Epidermal melanocyte (primary cell): Measurements from ENCODE around the gene OS9.
A peak's percentile ranks its signal among the peaks of the same experiment; 100 is the strongest.
"Not testable (repeated sequence)": the region's sequence is repeated elsewhere in the genome, so short reads cannot be mapped to it uniquely, and the experiment has no call there.

Experiments
- DNase-seq: peaks from one replicate; pipeline ENCODE4 v3.0.0; 2011; ENCODE audit warnings: low spot score; ENCODE audit not compliant: insufficient read length

The OS9 gene

DNA sequence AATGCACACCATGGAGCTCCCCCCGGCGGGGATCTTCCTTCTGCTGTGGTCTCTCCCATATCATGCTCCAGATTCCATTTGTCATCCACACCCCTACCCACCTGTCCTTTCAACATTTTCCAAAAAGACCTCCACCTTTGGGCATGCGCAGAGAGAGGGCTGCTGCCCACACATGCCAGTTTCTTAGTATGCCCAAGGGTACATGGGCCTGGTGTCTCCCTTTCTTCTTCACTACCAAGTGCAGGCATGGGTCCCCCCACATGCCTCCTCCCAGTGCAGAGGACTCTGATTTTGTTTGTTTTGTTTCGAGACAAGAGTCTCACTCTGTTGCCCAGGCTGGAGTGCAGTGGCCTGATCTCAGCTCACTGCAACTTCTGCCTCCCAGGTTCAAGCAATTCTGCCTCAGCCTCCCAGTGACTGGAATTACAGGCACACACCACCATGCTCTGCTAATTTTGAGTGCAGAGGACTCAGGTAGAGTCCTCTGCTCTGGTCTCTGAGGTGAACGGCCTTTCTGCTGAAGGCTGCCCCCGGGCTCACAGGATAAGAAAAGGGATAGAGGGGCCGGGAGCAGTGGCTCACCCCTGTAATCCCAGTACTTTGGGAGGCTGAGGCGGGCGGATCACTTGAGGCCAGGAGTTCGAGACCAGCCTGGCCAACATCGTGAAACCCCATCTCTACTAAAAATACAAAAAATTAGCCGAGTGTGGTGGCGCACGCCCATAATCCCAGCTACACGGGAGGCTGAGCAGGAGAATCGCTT is 28.1 kb downstream of the OS9 start:
- DNase-seq: not testable (repeated sequence)

DNA sequence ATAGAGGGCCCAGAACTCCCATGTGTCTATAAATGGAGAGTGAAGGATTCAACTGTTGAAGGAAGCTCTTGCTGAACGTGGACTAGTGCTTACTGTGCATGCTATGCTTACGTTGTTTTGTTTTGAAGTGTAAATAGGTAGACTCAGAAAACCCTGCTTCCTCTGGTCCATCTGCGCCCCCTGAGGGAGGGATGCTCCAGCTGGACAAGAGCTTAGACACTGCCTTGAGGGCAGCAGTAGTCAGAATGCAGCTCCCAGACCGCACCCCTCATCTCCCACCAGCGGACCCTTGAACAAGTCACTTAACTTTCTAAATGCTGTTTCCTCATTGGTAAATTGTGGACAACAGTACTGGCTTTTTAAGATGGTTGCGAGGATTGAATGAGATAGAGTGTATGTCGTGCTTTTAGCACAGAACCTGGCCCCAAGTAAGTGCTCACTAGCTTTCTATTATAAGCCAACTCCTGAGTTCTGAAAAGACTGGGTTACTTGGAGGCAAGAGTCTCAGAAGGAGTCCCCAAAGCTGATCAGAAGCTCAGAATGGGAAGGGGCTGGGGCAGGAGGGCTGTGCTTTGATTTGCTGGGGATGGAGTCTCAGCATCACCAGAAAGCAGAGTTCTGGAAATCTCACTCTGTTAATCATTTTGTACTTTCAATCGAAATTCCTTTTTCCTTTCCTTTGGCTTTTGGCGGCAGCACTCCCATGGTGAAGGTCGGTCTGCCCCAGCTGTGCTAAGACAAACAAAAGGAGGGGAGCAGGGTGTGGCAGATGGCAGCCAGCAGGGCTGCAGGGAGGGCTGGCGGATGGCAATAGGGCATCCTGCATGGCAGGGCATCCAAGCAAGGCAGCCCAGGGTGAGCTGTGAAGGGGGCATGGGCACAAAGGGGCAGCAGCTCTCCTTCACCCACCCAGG is 29.0 kb downstream of the OS9 start:
- DNase-seq: no peak

DNA sequence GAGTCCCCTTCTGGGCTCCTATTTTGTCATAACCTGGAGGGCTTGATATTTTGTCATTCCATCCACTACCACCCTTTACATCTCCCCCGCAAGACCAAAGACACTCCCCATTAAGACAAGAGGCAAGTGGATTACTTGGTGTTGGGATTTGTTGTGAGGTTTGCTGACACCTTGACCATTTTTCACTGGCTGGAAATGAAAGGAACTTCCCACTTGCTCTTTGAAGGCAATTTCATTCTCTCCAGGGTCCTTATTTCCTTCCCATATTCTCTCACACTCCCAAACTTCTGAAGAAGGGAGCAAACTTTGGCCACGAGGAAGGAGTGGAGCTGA is 29.7 kb downstream of the OS9 start:
- DNase-seq: no peak

- DNase-seq: no peak
Measured at GRCh38 chr12:57724003-57724935, 30.3 kb downstream of the OS9 start.

- DNase-seq: no peak
Measured at GRCh38 chr12:57724936-57725740, 31.2 kb downstream of the OS9 start.

- no peak for DNase-seq
Measured at GRCh38 chr12:57725851-57726150, 31.9 kb downstream of the OS9 start.

GRCh38 chr12:57726151-57726883 is 32.4 kb downstream of the OS9 start:
- DNase-seq: peak; percentile 78

GRCh38 chr12:57726884-57727757 is 33.2 kb downstream of the OS9 start:
- DNase-seq: no peak

- DNase-seq: no peak
Measured at GRCh38 chr12:57727758-57728395, 33.9 kb downstream of the OS9 start.

GRCh38 chr12:57729321-57729844 is 35.5 kb downstream of the OS9 start:
- DNase-seq: no peak

DNA sequence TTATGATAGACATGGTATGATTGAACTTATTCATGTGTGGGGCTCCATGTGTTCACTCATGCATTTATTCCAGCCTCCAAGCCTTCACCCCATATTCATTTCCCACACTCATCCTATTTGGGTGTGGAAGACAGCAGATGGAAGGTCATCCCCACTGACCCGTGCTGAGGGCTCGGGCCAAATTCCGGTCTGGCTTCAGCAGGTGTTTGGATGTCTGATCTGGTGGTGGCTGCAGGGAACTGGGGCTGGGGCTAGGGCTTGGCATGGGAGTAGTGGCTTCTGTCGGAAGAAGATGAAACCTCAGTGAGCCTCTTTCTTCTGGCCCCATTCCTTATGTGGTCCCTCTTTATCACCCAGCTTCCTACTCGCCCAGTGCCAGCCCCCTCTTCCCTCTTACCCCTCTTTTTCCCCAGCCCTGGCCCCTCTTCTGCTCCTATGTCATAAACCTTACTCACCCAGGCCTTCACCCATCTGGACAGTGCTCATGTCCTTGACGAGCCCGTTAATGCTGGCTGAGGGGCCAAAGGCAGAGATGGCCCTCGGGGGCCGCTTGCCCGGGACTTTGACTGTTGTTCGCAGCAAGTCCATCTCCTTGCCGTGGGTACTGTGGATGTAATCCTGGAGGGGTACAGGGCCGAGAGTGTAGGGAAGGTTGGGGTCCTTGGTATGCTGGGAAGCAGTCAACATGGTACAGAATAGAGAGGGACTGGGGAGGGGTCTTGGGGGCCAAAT is 36.6 kb downstream of the OS9 start:
- no peak for DNase-seq

GRCh38 chr12:57731411-57732080 is 37.6 kb downstream of the OS9 start:
- no peak for DNase-seq

DNA sequence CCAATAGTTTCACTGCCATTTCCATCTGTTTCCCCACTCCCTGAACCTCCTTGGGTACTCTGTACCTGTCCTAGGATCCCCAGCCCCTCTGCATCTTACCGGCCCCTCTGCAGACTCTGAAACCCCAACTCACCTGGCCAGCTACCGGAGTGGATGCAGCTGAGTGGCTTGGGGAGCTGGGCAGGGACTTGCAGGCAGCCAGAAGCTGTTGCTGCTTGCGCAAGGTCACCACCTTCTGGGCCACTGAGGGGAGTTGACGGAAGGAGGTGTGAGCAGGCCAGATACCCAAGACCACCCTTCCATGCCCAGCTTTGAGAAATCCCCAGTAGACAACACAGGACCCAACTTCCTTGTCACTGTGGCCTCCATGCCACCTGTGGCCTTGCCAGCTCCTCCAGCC is 38.3 kb downstream of the OS9 start:
- DNase-seq: no peak

DNA sequence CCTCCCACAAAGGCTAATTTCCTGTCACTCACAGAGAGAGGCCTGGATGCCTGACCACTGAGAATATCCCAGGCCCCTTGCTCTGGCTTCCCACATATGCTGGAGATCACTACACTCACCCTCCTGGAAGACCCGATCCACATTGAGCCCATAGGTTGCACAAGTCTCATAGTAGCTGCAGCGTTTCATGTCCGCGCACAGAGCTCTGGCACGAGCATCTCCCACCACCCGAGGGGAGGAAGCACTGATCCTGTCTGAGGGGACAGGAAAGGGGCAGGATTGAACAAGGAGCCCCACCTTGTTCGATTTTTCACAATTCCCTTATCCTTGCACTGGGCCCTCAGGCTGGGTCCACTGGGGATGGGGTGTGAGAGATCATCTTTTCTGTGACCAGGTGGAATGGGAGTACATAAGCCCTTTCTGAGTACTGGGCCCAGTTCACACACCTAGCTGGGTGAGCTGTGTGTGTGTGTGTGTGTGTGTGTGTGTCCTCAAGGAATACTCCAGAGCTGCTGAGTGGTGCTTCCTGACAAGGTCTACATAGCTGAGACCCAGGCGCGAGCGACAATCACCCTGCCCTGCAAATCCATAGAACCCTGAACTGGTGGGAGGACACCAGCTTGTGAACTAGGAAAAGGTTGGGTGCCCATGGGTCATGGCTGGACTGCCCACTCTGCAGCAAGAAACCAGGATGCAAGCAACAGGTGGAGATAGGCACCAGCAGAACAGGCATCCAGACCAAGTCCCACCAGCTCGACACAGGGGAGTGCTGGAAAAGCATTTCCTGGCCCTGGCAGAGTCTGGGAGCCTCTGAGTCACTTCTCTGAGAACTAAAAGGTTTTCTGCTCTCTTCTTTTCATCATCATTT is 39.0 kb downstream of the OS9 start:
- no peak for DNase-seq

DNA sequence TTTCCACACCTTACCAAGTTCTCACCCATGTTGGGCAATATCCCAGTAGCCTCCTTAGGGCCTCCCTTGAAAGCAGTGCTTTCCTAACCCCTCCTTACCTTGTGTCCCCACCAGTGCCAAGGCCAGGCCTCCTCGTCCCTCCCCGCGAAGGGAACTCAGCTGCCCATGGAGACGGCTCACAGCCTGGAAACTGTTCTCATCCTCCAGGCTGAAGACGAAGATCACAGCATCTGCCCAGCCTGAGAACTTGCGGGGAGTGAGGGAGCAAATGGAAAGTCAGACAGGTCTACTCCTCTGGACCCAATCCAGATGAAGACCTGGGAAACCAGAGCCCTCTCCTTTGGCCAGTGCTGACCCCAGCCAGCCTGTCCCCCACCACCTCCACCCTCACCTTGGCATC is 40.0 kb downstream of the OS9 start:
- no peak for DNase-seq

DNA sequence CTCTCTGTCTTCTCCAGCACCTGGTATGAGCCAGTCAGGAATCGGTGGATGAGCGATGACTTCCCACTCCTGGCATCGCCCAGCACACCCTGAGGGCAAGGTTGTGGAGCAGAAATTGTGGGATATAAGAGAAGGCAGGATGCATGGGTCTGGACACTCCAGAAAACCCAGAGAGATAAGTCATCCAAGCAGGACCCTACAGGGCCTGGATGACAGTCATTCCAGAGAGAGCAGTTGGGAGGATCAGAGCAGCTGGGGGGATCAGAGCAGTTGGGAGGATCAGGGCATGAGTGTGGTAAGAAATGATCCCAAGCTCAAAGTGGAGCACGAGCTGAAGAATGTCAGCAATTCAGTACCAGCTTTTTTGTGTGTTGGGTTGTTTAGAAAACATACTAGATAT is 40.7 kb downstream of the OS9 start:
- DNase-seq: no peak
